Neural cell (in vitro differentiated cells): Measurements from ENCODE around the gene ERC2. TPM values are rescaled to one million over a fixed set of nuclear protein-coding genes. Genes with fewer than 3 reads are reported as not detected.

Source experiments
- H2AFZ ChIP-seq: fragments of 200-600, 300-800 bp; sonication (generic), shearing (Covaris generic); 2 replicates; pipeline ENCODE4 v1.6.0; 2014; ENCODE audit warnings: low read depth, mild to moderate bottlenecking, antibody characterized with exemption, low read length, moderate library complexity
- H3F3A ChIP-seq: fragments of 200-600 bp; shearing (Covaris generic); 2 replicates; pipeline ENCODE4 v1.6.1; 2016; ENCODE audit warnings: mild to moderate bottlenecking, moderate library complexity, mixed read lengths, antibody characterized with exemption, low read length; ENCODE audit not compliant: insufficient read depth, poor library complexity, severe bottlenecking
- H3K27ac ChIP-seq: fragments of 200-600, 300-800 bp; sonication (generic), shearing (Covaris generic); 2 replicates; pipeline ENCODE4 v1.5.1; 2014; ENCODE audit warnings: mild to moderate bottlenecking, low read length, moderate library complexity
- H3K27me3 ChIP-seq: fragments of 300-800, 200-600 bp; sonication (generic), shearing (Covaris generic); 2 replicates; pipeline ENCODE4 v1.6.0; 2014; ENCODE audit warnings: mild to moderate bottlenecking, low read depth, low read length, moderate library complexity; ENCODE audit not compliant: insufficient read depth
- H3K36me3 ChIP-seq: fragments of 300-800, 200-600 bp; sonication (generic), shearing (Covaris generic); 2 replicates; pipeline ENCODE4 v1.5.1; 2014; ENCODE audit warnings: mild to moderate bottlenecking, antibody characterized with exemption, low read length, moderate library complexity; ENCODE audit not compliant: insufficient read depth
- H3K4me2 ChIP-seq: fragments of 300-800, 200-600 bp; sonication (generic), shearing (Covaris generic); 2 replicates; pipeline ENCODE4 v1.6.0; 2014; ENCODE audit warnings: mild to moderate bottlenecking, low read length
- H3K4me3 ChIP-seq: fragments of 300-800, 200-600 bp; sonication (generic), shearing (Covaris generic); 2 replicates; pipeline ENCODE4 v1.5.1; 2014; ENCODE audit warnings: mild to moderate bottlenecking, low read length, moderate library complexity
- H3K79me2 ChIP-seq: fragments of 200-600 bp; shearing (Covaris generic); replicated peaks from 2 replicates; pipeline ENCODE4 v1.6.0; 2014; ENCODE audit warnings: mild to moderate bottlenecking, low read length, moderate library complexity; ENCODE audit not compliant: insufficient read depth
- H3K9ac ChIP-seq: fragments of 300-800, 200-600 bp; sonication (generic), shearing (Covaris generic); 2 replicates; pipeline ENCODE4 v1.6.1; 2016; ENCODE audit warnings: mild to moderate bottlenecking, low read length, mixed read lengths
- H3K9me2 ChIP-seq: fragments of 200-600 bp; shearing (Covaris generic); 2 replicates; pipeline ENCODE4 v1.6.1; 2016; ENCODE audit warnings: mild to moderate bottlenecking, low read length, mixed read lengths; ENCODE audit not compliant: insufficient read depth
- H3K9me3 ChIP-seq: fragments of 200-600, 300-800 bp; sonication (generic), shearing (Covaris generic); 2 replicates; pipeline ENCODE4 v1.6.1; 2016; ENCODE audit warnings: mild to moderate bottlenecking, mixed run types, low read length, moderate library complexity, mixed read lengths
- H4K20me1 ChIP-seq: fragments of 200-600 bp; shearing (Covaris generic); 2 replicates; pipeline ENCODE4 v1.6.1; 2016; ENCODE audit warnings: mild to moderate bottlenecking, mixed run types; ENCODE audit not compliant: insufficient read depth
- CTCF ChIP-seq: fragments of 450-650 bp; IDR thresholded peaks from 2 replicates; pipeline ENCODE4 v1.5.1; 2014; ENCODE audit warnings: antibody characterized with exemption, mild to moderate bottlenecking, moderate library complexity; ENCODE audit not compliant: poor library complexity, severe bottlenecking
- EP300 ChIP-seq: fragments of 450-650 bp; conservative IDR thresholded peaks from 2 replicates; pipeline ENCODE4 v1.6.1; 2014; ENCODE audit warnings: antibody characterized with exemption, mild to moderate bottlenecking, moderate library complexity; ENCODE audit not compliant: poor library complexity, severe bottlenecking
- EZH2 ChIP-seq: fragments of 200-600, 300-800 bp; shearing (Covaris generic), sonication (generic); IDR thresholded peaks from 2 replicates; pipeline ENCODE4 v1.6.1; 2014; ENCODE audit warnings: antibody characterized with exemption, low read length, borderline replicate concordance, mild to moderate bottlenecking; ENCODE audit not compliant: insufficient read depth, poor library complexity, severe bottlenecking
- MXI1 ChIP-seq: fragments of 450-650 bp; conservative IDR thresholded peaks from 2 replicates; pipeline ENCODE4 v1.6.1; 2014; ENCODE audit warnings: antibody characterized with exemption, mild to moderate bottlenecking; ENCODE audit not compliant: poor library complexity, severe bottlenecking
- POLR2AphosphoS5 ChIP-seq: IDR thresholded peaks from 2 replicates; pipeline ENCODE4 v1.6.1; 2012
- RAD21 ChIP-seq: fragments of 450-650 bp; conservative IDR thresholded peaks from 2 replicates; pipeline ENCODE4 v1.6.1; 2014; ENCODE audit warnings: antibody characterized with exemption, mild to moderate bottlenecking, moderate library complexity
- REST ChIP-seq: IDR thresholded peaks from 2 replicates; pipeline ENCODE4 v1.6.1; 2012; ENCODE audit warnings: borderline replicate concordance
- SMC3 ChIP-seq: fragments of 450-650 bp; conservative IDR thresholded peaks from 2 replicates; pipeline ENCODE4 v1.6.1; 2014; ENCODE audit warnings: antibody characterized with exemption, mild to moderate bottlenecking, moderate library complexity; ENCODE audit not compliant: poor library complexity
- TAF1 ChIP-seq: IDR thresholded peaks from 2 replicates; pipeline ENCODE4 v1.6.1; 2012; ENCODE audit warnings: low read depth
- polyA plus RNA-seq: library from polyadenylated mRNA; depleted of rRNA; stranded (reverse); fragments of >200 nt; gene quantifications from 2 replicates; pipeline ENCODE4 v1.2.3, GENCODE V29; 2014

The ERC2 gene
- polyA plus RNA-seq, 1 donor from 2014 or later, result 60.4 TPM

- Histone ChIP-seq H3K4me3 (no peak overlapping the region), H3F3A (no peaks in the 10 kb centered on the region), H3K9me2 (no peaks in the 10 kb centered on the region), H3K4me2 (no peak overlapping the region), H3K36me3 (no peaks in the 10 kb centered on the region), H2AFZ (no peak overlapping the region), H3K27ac (no peak overlapping the region), H4K20me1 (no peaks in the 10 kb centered on the region), H3K79me2 (no peaks in the 10 kb centered on the region), H3K9ac (no peak overlapping the region), H3K9me3 (no peaks in the 10 kb centered on the region), H3K27me3 (no peaks in the 10 kb centered on the region)
- no peak for TF ChIP-seq SMC3
Observed at GRCh38 chr3:55541456-55541855, 926.8 kb downstream of the ERC2 start.

- Histone ChIP-seq H4K20me1 (no peaks in the 10 kb centered on the region), H3K9me3 (no peaks in the 10 kb centered on the region), H3K9ac (no peak overlapping the region), H2AFZ (no peak overlapping the region), H3K4me3 (no peak overlapping the region), H3F3A (no peaks in the 10 kb centered on the region), H3K9me2 (no peaks in the 10 kb centered on the region), H3K4me2 (no peak overlapping the region), H3K27ac (no peak overlapping the region), H3K79me2 (no peaks in the 10 kb centered on the region), H3K27me3 (no peaks in the 10 kb centered on the region), H3K36me3 (no peaks in the 10 kb centered on the region)
- TF ChIP-seq RAD21 (no peak), CTCF (no peak), EP300 (no peak), POLR2AphosphoS5 (no peak), MXI1 (no peak)
Observed at GRCh38 chr3:55541016-55541415, 927.3 kb downstream of the ERC2 start.

GRCh38 chr3:55540579-55540978 is 927.7 kb downstream of the ERC2 start:
- Histone ChIP-seq H3K9me2 (no peaks in the 10 kb centered on the region), H3K27ac (no peak overlapping the region), H3K9me3 (no peaks in the 10 kb centered on the region), H4K20me1 (no peaks in the 10 kb centered on the region), H3K4me2 (no peak overlapping the region), H3K9ac (no peak overlapping the region), H3F3A (no peaks in the 10 kb centered on the region), H3K27me3 (no peaks in the 10 kb centered on the region), H3K4me3 (no peak overlapping the region), H3K79me2 (no peaks in the 10 kb centered on the region), H3K36me3 (no peaks in the 10 kb centered on the region), H2AFZ (no peak overlapping the region)
- TF ChIP-seq TAF1 (no peak), EZH2 (no peak), REST (no peak), SMC3 (no peak), POLR2AphosphoS5 (no peak), RAD21 (no peak), EP300 (no peak), CTCF (no peak), MXI1 (no peak)
